ENCODE measurements around the gene KRT86. TPM values are rescaled to one million over a fixed set of nuclear protein-coding genes. Genes with fewer than 3 reads are reported as not detected.
"Not testable (repeated sequence)": the region's sequence is repeated elsewhere in the genome, so short reads cannot be mapped to it uniquely, and the experiment has no call there.

Gene KRT86
- total and polyA plus RNA-seq, 4 donors = 0.10 to 0.73 (median 0.38) TPM

- WGBS (ENCODE audit: insufficient coverage) = 94% methylated on average over 4 of the region's 4 CpGs
- H3K36me3 ChIP-seq (ENCODE audit: control insufficient read depth, insufficient read depth, low read length) = no peaks in the 10 kb centered on the region
- DNase-seq (ENCODE audit: low read depth in 4 of 6, low spot score in 6 of 6) = no peak
- peaks cover 5% of the 10 kb centered on the region for H3K4me1 ChIP-seq (ENCODE audit: control insufficient read depth, insufficient read depth, low read length)
- no peak overlapping the region for H3K27ac ChIP-seq (ENCODE audit: low read depth, low read length)
- H3K9me3 ChIP-seq (ENCODE audit: control insufficient read depth, insufficient read depth, low read length) = no peaks in the 10 kb centered on the region
- no peak overlapping the region for H3K4me3 ChIP-seq (ENCODE audit: low read depth, low read length)
- H3K27me3 ChIP-seq (ENCODE audit: control insufficient read depth, insufficient read depth, low read length) = peaks cover 54% of the 10 kb centered on the region
Observed at GRCh38 chr12:52257074-52257551, 17.3 kb upstream of the KRT86 start.

GRCh38 chr12:52257922-52258321, 16.5 kb upstream of the KRT86 start:
- H3K9me3 ChIP-seq (ENCODE audit: control insufficient read depth, insufficient read depth, low read length); H3K4me3 ChIP-seq (ENCODE audit: low read depth, low read length); H3K36me3 ChIP-seq (ENCODE audit: control insufficient read depth, insufficient read depth, low read length); H3K27ac ChIP-seq (ENCODE audit: low read depth, low read length); H3K4me1 ChIP-seq (ENCODE audit: control insufficient read depth, insufficient read depth, low read length); DNase-seq (ENCODE audit: low read depth in 4 of 6, low spot score in 6 of 6): not testable (repeated sequence)
- WGBS (ENCODE audit: insufficient coverage) = 45% methylated on average over 7 of the region's 13 CpGs
- H3K27me3 ChIP-seq (ENCODE audit: control insufficient read depth, insufficient read depth, low read length) = peaks cover 52% of the 10 kb centered on the region

GRCh38 chr12:52258335-52258901, 16.0 kb upstream of the KRT86 start:
- no peaks in the 10 kb centered on the region for H3K9me3 ChIP-seq (ENCODE audit: control insufficient read depth, insufficient read depth, low read length)
- no peaks in the 10 kb centered on the region for H3K36me3 ChIP-seq (ENCODE audit: control insufficient read depth, insufficient read depth, low read length)
- H3K4me3 ChIP-seq (ENCODE audit: low read depth, low read length) = no peak overlapping the region
- H3K27ac ChIP-seq (ENCODE audit: low read depth, low read length) = no peak overlapping the region
- peak in 2 of 6 donors; percentile 44 to 50 for DNase-seq (ENCODE audit: low read depth in 4 of 6, low spot score in 6 of 6)
- WGBS (ENCODE audit: insufficient coverage) = 4% methylated on average over 72 of the region's 72 CpGs
- H3K4me1 ChIP-seq (ENCODE audit: control insufficient read depth, insufficient read depth, low read length) = peaks cover 5% of the 10 kb centered on the region
- H3K27me3 ChIP-seq (ENCODE audit: control insufficient read depth, insufficient read depth, low read length) = peaks cover 49% of the 10 kb centered on the region

- DNase-seq (ENCODE audit: low read depth in 4 of 6, low spot score in 6 of 6) = no peak
- Histone ChIP-seq H3K4me1 (ENCODE audit: control insufficient read depth, insufficient read depth, low read length) (peaks cover 5% of the 10 kb centered on the region), H3K9me3 (ENCODE audit: control insufficient read depth, insufficient read depth, low read length) (no peaks in the 10 kb centered on the region), H3K4me3 (ENCODE audit: low read depth, low read length) (no peak overlapping the region), H3K27me3 (ENCODE audit: control insufficient read depth, insufficient read depth, low read length) (peaks cover 46% of the 10 kb centered on the region), H3K27ac (ENCODE audit: low read depth, low read length) (no peak overlapping the region), H3K36me3 (ENCODE audit: control insufficient read depth, insufficient read depth, low read length) (no peaks in the 10 kb centered on the region)
- 62% methylated on average over 3 of the region's 6 CpGs for WGBS (ENCODE audit: insufficient coverage)
Observed at GRCh38 chr12:52259657-52260243, 14.7 kb upstream of the KRT86 start.

GRCh38 chr12:52260361-52261207, 13.9 kb upstream of the KRT86 start:
- H3K4me1 ChIP-seq (ENCODE audit: control insufficient read depth, insufficient read depth, low read length) = peaks cover 5% of the 10 kb centered on the region
- H3K27ac ChIP-seq (ENCODE audit: low read depth, low read length) = no peak overlapping the region
- no peaks in the 10 kb centered on the region for H3K36me3 ChIP-seq (ENCODE audit: control insufficient read depth, insufficient read depth, low read length)
- H3K27me3 ChIP-seq (ENCODE audit: control insufficient read depth, insufficient read depth, low read length) = peaks cover 39% of the 10 kb centered on the region
- no peaks in the 10 kb centered on the region for H3K9me3 ChIP-seq (ENCODE audit: control insufficient read depth, insufficient read depth, low read length)
- peak in 1 of 6 donors; percentile 35 for DNase-seq (ENCODE audit: low read depth in 4 of 6, low spot score in 6 of 6)
- WGBS (ENCODE audit: insufficient coverage) = 45% methylated on average over 4 of the region's 9 CpGs
- H3K4me3 ChIP-seq (ENCODE audit: low read depth, low read length) = no peak overlapping the region

GRCh38 chr12:52261208-52261484, 13.3 kb upstream of the KRT86 start:
- no peak for DNase-seq (ENCODE audit: low read depth in 4 of 6, low spot score in 6 of 6)
- Histone ChIP-seq H3K9me3 (ENCODE audit: control insufficient read depth, insufficient read depth, low read length) (no peaks in the 10 kb centered on the region), H3K4me1 (ENCODE audit: control insufficient read depth, insufficient read depth, low read length) (peaks cover 5% of the 10 kb centered on the region), H3K27ac (ENCODE audit: low read depth, low read length) (no peak overlapping the region), H3K27me3 (ENCODE audit: control insufficient read depth, insufficient read depth, low read length) (peaks cover 36% of the 10 kb centered on the region), H3K4me3 (ENCODE audit: low read depth, low read length) (no peak overlapping the region), H3K36me3 (ENCODE audit: control insufficient read depth, insufficient read depth, low read length) (no peaks in the 10 kb centered on the region)
- WGBS (ENCODE audit: insufficient coverage) = 80% methylated on average over 1 of the region's 1 CpG

GRCh38 chr12:52262286-52262685, 12.2 kb upstream of the KRT86 start:
- peaks cover 6% of the 10 kb centered on the region for H3K4me1 ChIP-seq (ENCODE audit: control insufficient read depth, insufficient read depth, low read length)
- WGBS (ENCODE audit: insufficient coverage) = 100% methylated on average over 1 of the region's 3 CpGs
- no peaks in the 10 kb centered on the region for H3K36me3 ChIP-seq (ENCODE audit: control insufficient read depth, insufficient read depth, low read length)
- peaks cover 26% of the 10 kb centered on the region for H3K27me3 ChIP-seq (ENCODE audit: control insufficient read depth, insufficient read depth, low read length)
- H3K27ac ChIP-seq (ENCODE audit: low read depth, low read length) = no peak overlapping the region
- no peak overlapping the region for H3K4me3 ChIP-seq (ENCODE audit: low read depth, low read length)
- no peak for DNase-seq (ENCODE audit: low read depth in 4 of 6, low spot score in 6 of 6)
- H3K9me3 ChIP-seq (ENCODE audit: control insufficient read depth, insufficient read depth, low read length) = no peaks in the 10 kb centered on the region

- 92% methylated on average over 6 of the region's 7 CpGs for WGBS (ENCODE audit: insufficient coverage)
- no peak overlapping the region for H3K27ac ChIP-seq (ENCODE audit: low read depth, low read length)
- H3K4me1 ChIP-seq (ENCODE audit: control insufficient read depth, insufficient read depth, low read length) = peaks cover 3% of the 10 kb centered on the region
- no peaks in the 10 kb centered on the region for H3K36me3 ChIP-seq (ENCODE audit: control insufficient read depth, insufficient read depth, low read length)
- peaks cover 12% of the 10 kb centered on the region for H3K27me3 ChIP-seq (ENCODE audit: control insufficient read depth, insufficient read depth, low read length)
- H3K4me3 ChIP-seq (ENCODE audit: low read depth, low read length) = no peak overlapping the region
- H3K9me3 ChIP-seq (ENCODE audit: control insufficient read depth, insufficient read depth, low read length) = no peaks in the 10 kb centered on the region
- DNase-seq (ENCODE audit: low read depth in 4 of 6, low spot score in 6 of 6) = no peak
Observed at GRCh38 chr12:52263761-52264434, 10.5 kb upstream of the KRT86 start.

GRCh38 chr12:52264435-52264825, 10.0 kb upstream of the KRT86 start:
- H3K9me3 ChIP-seq (ENCODE audit: control insufficient read depth, insufficient read depth, low read length) = no peaks in the 10 kb centered on the region
- peaks cover 6% of the 10 kb centered on the region for H3K27me3 ChIP-seq (ENCODE audit: control insufficient read depth, insufficient read depth, low read length)
- no peaks in the 10 kb centered on the region for H3K36me3 ChIP-seq (ENCODE audit: control insufficient read depth, insufficient read depth, low read length)
- no peak overlapping the region for H3K27ac ChIP-seq (ENCODE audit: low read depth, low read length)
- 60% methylated on average over 2 of the region's 2 CpGs for WGBS (ENCODE audit: insufficient coverage)
- no peak for DNase-seq (ENCODE audit: low read depth in 4 of 6, low spot score in 6 of 6)
- H3K4me3 ChIP-seq (ENCODE audit: low read depth, low read length) = no peak overlapping the region
- peaks cover 3% of the 10 kb centered on the region for H3K4me1 ChIP-seq (ENCODE audit: control insufficient read depth, insufficient read depth, low read length)
